IMR-90 (cell line): ENCODE data around the gene SLC15A3. TPM values are rescaled to one million over a fixed set of nuclear protein-coding genes. Genes with fewer than 3 reads are reported as not detected.

ENCODE experiments used
- ATAC-seq: fragments of 200-7000 bp; cut with Tn5 transposase; 2 replicates; pipeline ENCODE4 v1.9.1; 2020; ENCODE audit warnings: low read depth, mild to moderate bottlenecking, moderate library complexity
- BruUV-seq: library from RNA; stranded (reverse); fragments of 400-500 nt; replicated peaks from 2 replicates; lab custom pipeline; 2021; lab: Mats Ljungman, UMichigan
- CTCF ChIA-PET: fragments of 300-600 bp; formaldehyde crosslinking; extraction: SDS; loops from one replicate; lab custom pipeline; 2021; ENCODE audit warnings: antibody characterized with exemption; lab: Yijun Ruan, JAX
- POLR2A ChIA-PET: fragments of 300-600 bp; sonication (Branson Sonifier 250); formaldehyde crosslinking; loops from one replicate; lab custom pipeline; 2022; ENCODE audit warnings: antibody characterized with exemption; ENCODE audit not compliant: unreplicated experiment; lab: Charles Lee
- DNase-seq: peaks from one replicate; pipeline ENCODE4 v3.0.0; 2013
- H2AFZ ChIP-seq: replicated peaks from 2 replicates; pipeline ENCODE3; 2013; ENCODE audit warnings: low read length, mild to moderate bottlenecking; ENCODE audit not compliant: poor library complexity
- H2AK5ac ChIP-seq: 2 replicates; pipeline ENCODE4 v1.6.1; 2013; ENCODE audit warnings: low read depth, low read length, inconsistent platforms
- H2AK9ac ChIP-seq: replicated peaks from 2 replicates; pipeline ENCODE3; 2013; ENCODE audit warnings: mild to moderate bottlenecking, low read depth, low read length, moderate library complexity; ENCODE audit not compliant: poor library complexity
- H2BK120ac ChIP-seq: 2 replicates; pipeline ENCODE4 v1.6.1; 2013; ENCODE audit warnings: low read depth, low read length, inconsistent platforms
- H2BK15ac ChIP-seq: 3 replicates; pipeline ENCODE4 v1.6.1; 2013; ENCODE audit warnings: low read depth, low read length, inconsistent platforms
- H2BK20ac ChIP-seq: 2 replicates; pipeline ENCODE4 v1.6.1; 2013; ENCODE audit warnings: low read depth, mild to moderate bottlenecking, inconsistent platforms, low read length, moderate library complexity
- H2BK5ac ChIP-seq: 2 replicates; pipeline ENCODE4 v1.6.1; 2013; ENCODE audit warnings: mild to moderate bottlenecking, low read depth, low read length, inconsistent platforms; ENCODE audit not compliant: poor library complexity, severe bottlenecking
- H3K14ac ChIP-seq: replicated peaks from 2 replicates; pipeline ENCODE4 v1.6.1; 2013; ENCODE audit warnings: low read depth, low read length, inconsistent platforms
- H3K18ac ChIP-seq: 2 replicates; pipeline ENCODE4 v1.6.1; 2013; ENCODE audit warnings: low read depth, low read length, control low read depth
- H3K23ac ChIP-seq: 2 replicates; pipeline ENCODE4 v1.6.1; 2013; ENCODE audit warnings: low read depth, low read length, inconsistent platforms
- H3K27ac ChIP-seq: 2 replicates; pipeline ENCODE4 v1.5.1; 2013; ENCODE audit warnings: mild to moderate bottlenecking, control low read depth, low read length; ENCODE audit not compliant: insufficient read depth
- H3K27me3 ChIP-seq: 2 replicates; pipeline ENCODE4 v1.6.1; 2013; ENCODE audit warnings: low read length; ENCODE audit not compliant: control insufficient read depth, insufficient read depth
- H3K36me3 ChIP-seq: 2 replicates; pipeline ENCODE4 v1.6.1; 2013; ENCODE audit warnings: low read length, mixed read lengths; ENCODE audit not compliant: control insufficient read depth, insufficient read depth
- H3K4ac ChIP-seq: 2 replicates; pipeline ENCODE4 v1.6.1; 2013; ENCODE audit warnings: low read depth, low read length, inconsistent platforms
- H3K4me1 ChIP-seq: 2 replicates; pipeline ENCODE4 v1.6.1; 2013; ENCODE audit warnings: low read length, mixed read lengths; ENCODE audit not compliant: control insufficient read depth, insufficient read depth
- H3K4me2 ChIP-seq: 2 replicates; pipeline ENCODE4 v1.6.1; 2013; ENCODE audit warnings: low read depth, mild to moderate bottlenecking, control low read depth, low read length, moderate library complexity
- H3K4me3 ChIP-seq: 2 replicates; pipeline ENCODE4 v1.5.1; 2013; ENCODE audit warnings: low read depth, mild to moderate bottlenecking, control low read depth, low read length, moderate library complexity; ENCODE audit not compliant: insufficient read depth
- H3K56ac ChIP-seq: 2 replicates; pipeline ENCODE4 v1.6.1; 2013; ENCODE audit warnings: low read length, inconsistent platforms; ENCODE audit not compliant: insufficient read depth; ENCODE audit errors: extremely low read depth
- H3K79me1 ChIP-seq, 2 experiments: 2 replicates each; pipeline ENCODE4 v1.6.1; 2013; ENCODE audit warnings: low read length in 2 of 2, inconsistent platforms in 1 of 2, low read depth in 1 of 2
- H3K9ac ChIP-seq: 2 replicates; pipeline ENCODE4 v1.6.1; 2013; ENCODE audit warnings: low read depth, low read length, control low read depth
- H3K9me1 ChIP-seq: 2 replicates; pipeline ENCODE4 v1.6.1; 2013; ENCODE audit warnings: low read length, inconsistent platforms; ENCODE audit not compliant: insufficient read depth
- H3K9me3 ChIP-seq: 2 replicates; pipeline ENCODE4 v1.6.1; 2013; ENCODE audit warnings: low read length; ENCODE audit not compliant: control insufficient read depth, insufficient read depth
- H4K20me1 ChIP-seq: 2 replicates; pipeline ENCODE4 v1.6.1; 2013; ENCODE audit warnings: low read length, inconsistent platforms; ENCODE audit not compliant: insufficient read depth
- H4K5ac ChIP-seq: 2 replicates; pipeline ENCODE4 v1.6.1; 2013; ENCODE audit warnings: mild to moderate bottlenecking, low read depth, low read length, control low read depth
- H4K8ac ChIP-seq, 2 experiments: 2 replicates each; pipeline ENCODE4 v1.6.1; 2013; ENCODE audit warnings: low read depth in 2 of 2, low read length in 2 of 2, control low read depth in 1 of 2, inconsistent platforms in 1 of 2
- H4K91ac ChIP-seq: 2 replicates; pipeline ENCODE4 v1.6.1; 2013; ENCODE audit warnings: low read depth, low read length, inconsistent platforms; ENCODE audit not compliant: insufficient read depth
- BHLHE40 ChIP-seq: fragments of 150-350 bp; IDR thresholded peaks from 2 replicates; pipeline ENCODE4 v1.6.1; 2016; ENCODE audit warnings: mild to moderate bottlenecking, low read depth, low read length
- CHD1 ChIP-seq: IDR thresholded peaks from 2 replicates; pipeline ENCODE4 v1.6.1; 2012; ENCODE audit warnings: low read depth, low read length, improper control_type of control experiment
- ELK1 ChIP-seq: fragments of 150-350 bp; IDR thresholded peaks from 2 replicates; pipeline ENCODE4 v1.6.1; 2016; ENCODE audit warnings: low read depth, mild to moderate bottlenecking, low read length, moderate library complexity, borderline replicate concordance
- FOS ChIP-seq: fragments of 150-350 bp; IDR thresholded peaks from 2 replicates; pipeline ENCODE4 v1.6.1; 2016; ENCODE audit warnings: low read depth, low read length
- MAFK ChIP-seq: IDR thresholded peaks from 2 replicates; pipeline ENCODE4 v1.6.1; 2012; ENCODE audit warnings: low read depth, low read length, improper control_type of control experiment
- MAZ ChIP-seq: IDR thresholded peaks from 2 replicates; pipeline ENCODE4 v1.6.1; 2012; ENCODE audit warnings: low read depth, mild to moderate bottlenecking, low read length, improper control_type of control experiment, moderate library complexity, borderline replicate concordance
- MXI1 ChIP-seq: IDR thresholded peaks from 2 replicates; pipeline ENCODE4 v1.6.1; 2012; ENCODE audit warnings: low read depth, mild to moderate bottlenecking, low read length, moderate library complexity, borderline replicate concordance
- RCOR1 ChIP-seq: IDR thresholded peaks from 2 replicates; pipeline ENCODE4 v1.6.1; 2012; ENCODE audit warnings: mild to moderate bottlenecking, low read length, improper control_type of control experiment; ENCODE audit not compliant: insufficient replicate concordance
- RFX5 ChIP-seq: IDR thresholded peaks from 2 replicates; pipeline ENCODE4 v1.8.0; 2012; ENCODE audit warnings: low read depth, mild to moderate bottlenecking, low read length, moderate library complexity
- SMC3 ChIP-seq: fragments of 150-350 bp; IDR thresholded peaks from 2 replicates; pipeline ENCODE4 v1.6.1; 2016; ENCODE audit warnings: low read depth, mild to moderate bottlenecking, antibody characterized with exemption, low read length, moderate library complexity
- WGBS, 2 experiments: methylation state at CpG; one replicate each; pipeline versions ENCODE4 v1.1.5 to v1.1.7; 2013; ENCODE audit warnings: missing lambda C conversion rate in 2 of 2; ENCODE audit not compliant: insufficient read length in 1 of 2; ENCODE audit errors: extremely low coverage in 2 of 2; 5-methylcytosine and 5-hydroxymethylcytosine counted together
- dilution Hi-C: fragments of 300-500 bp; cut with HindIII; formaldehyde crosslinking; loops from one replicate; pipeline ENCODE4 v1.14.3; 2018; ENCODE audit warnings: low sequenced_read_pairs; ENCODE audit not compliant: unreplicated experiment
- in situ Hi-C: fragments of 300-500 bp; cut with MboI; formaldehyde crosslinking; loops from 3 replicates; pipeline ENCODE4 v1.14.3; 2019; ENCODE audit warnings: low sequenced_read_pairs, inconsistent platforms, mixed read lengths
- intact Hi-C: fragments of 100-400 bp; cut with micrococcal nuclease; formaldehyde crosslinking; loops from 2 replicates; pipeline ENCODE4 v1.10.0; 2022
- polyA plus RNA-seq, 3 experiments: library from polyadenylated mRNA; depleted of rRNA; stranded (reverse); fragments of >200 nt; gene quantifications; 2 replicates each; pipeline ENCODE4 v1.2.3, GENCODE V29; 2012; ENCODE audit warnings: low replicate concordance in 1 of 3
- total RNA-seq: library from RNA; depleted of rRNA; stranded (reverse); fragments of >200 nt; gene quantifications from 2 replicates; pipeline ENCODE4 v1.2.3, GENCODE V29; 2012
- TF ChIP-seq, protein P1 (sequence below): conservative IDR thresholded peaks from 2 replicates; pipeline ENCODE4 v1.5.1; 2012; ENCODE audit warnings: mild to moderate bottlenecking, low read depth, low read length, improper control_type of control experiment
- TF ChIP-seq, protein P2 (sequence below): fragments of 150-350 bp; IDR thresholded peaks from 2 replicates; pipeline ENCODE4 v1.6.1; 2017; ENCODE audit warnings: mild to moderate bottlenecking, antibody characterized with exemption, low read length, low read depth

SLC15A3 gene
- total and polyA plus RNA-seq, 2 of the 4 experiments (the other 2 are of a cell fraction), result 3.2 to 4.4 TPM

DNA sequence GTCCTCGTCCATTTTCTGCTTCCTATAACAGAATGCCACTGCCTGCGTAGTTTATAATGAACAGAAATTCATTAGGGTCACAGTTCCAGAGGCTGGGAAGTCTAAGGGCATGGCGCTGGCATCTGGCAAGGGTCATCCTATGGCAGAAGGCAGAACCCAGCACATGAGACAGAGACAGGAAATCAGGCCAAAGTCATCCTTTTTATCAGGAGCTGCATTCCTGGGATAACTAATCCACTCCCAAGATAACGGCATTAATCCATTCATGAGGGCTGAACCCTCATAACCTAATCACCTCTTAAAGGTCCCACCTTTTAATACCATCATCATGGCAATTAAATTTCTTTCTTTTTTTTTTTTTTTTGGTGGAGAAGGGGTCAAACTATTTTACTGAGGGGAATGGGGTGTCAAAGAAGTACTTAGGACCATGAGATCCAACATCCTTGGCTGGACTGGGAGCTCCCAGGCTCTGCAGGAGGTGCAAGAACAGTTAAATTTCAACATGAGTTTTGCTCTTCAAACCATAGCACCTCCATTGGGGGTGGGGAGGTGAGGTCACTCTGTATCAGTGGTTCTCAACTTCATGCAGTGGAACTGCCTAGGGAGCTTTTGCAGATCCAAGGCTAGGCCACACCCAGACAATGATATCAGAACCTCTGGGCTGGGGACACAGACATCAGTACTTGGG, 33.6 kb downstream of the SLC15A3 start:
- WGBS, 2 experiments, result no CpG with 5 or more reads among the region's 4 CpGs
- in situ Hi-C loops (loop anchor here (25.0 kb wide), 1 partner anchor 1331 kb away; no protein-coding TSS in a partner anchor), dilution Hi-C loops (no loop called here), intact Hi-C loops (no loop called here)
- Histone ChIP-seq H2BK120ac (no peak overlapping the region), H3K27me3 (no peaks in the 10 kb centered on the region), H3K79me1 (peaks cover 23 to 58% of the 10 kb centered on the region in 2 experiments), H3K14ac (peak overlapping the region; percentile 10; the same call in 1 of the 2 replicates), H3K18ac (no peak overlapping the region), H4K20me1 (peaks cover 14% of the 10 kb centered on the region; the same call in 1 of the 2 replicates), H3K36me3 (peaks cover 26% of the 10 kb centered on the region), H3K9me1 (peaks cover 14% of the 10 kb centered on the region), H2AK9ac (peak overlapping the region; percentile 68), H3K23ac (no peak overlapping the region), H2BK15ac (no peak overlapping the region), H3K27ac (no peak overlapping the region), H3K56ac (no peak overlapping the region), H3K9me3 (no peaks in the 10 kb centered on the region), H4K8ac (no peak overlapping the region), H3K9ac (no peak overlapping the region), H3K4me2 (no peak overlapping the region), H2AFZ (no peak overlapping the region), H3K4me3 (no peak overlapping the region), H3K4me1 (peaks cover 7% of the 10 kb centered on the region), H4K5ac (no peak overlapping the region), H2AK5ac (no peak overlapping the region), H2BK20ac (no peak overlapping the region), H3K4ac (no peak overlapping the region), H4K91ac (no peak overlapping the region), H2BK5ac (no peak overlapping the region)
- ChIA-PET POLR2A (no interaction called here), CTCF (no interaction called here)
- DNase-seq (no peak), ATAC-seq (no peak)
- TF ChIP-seq MXI1 (no peak), RFX5 (no peak), RCOR1 (no peak), FOS (no peak), MAZ (no peak), SMC3 (no peak), CHD1 (no peak), ELK1 (no peak), MAFK (no peak), BHLHE40 (no peak)
- TF ChIP-seq, protein P1, sequence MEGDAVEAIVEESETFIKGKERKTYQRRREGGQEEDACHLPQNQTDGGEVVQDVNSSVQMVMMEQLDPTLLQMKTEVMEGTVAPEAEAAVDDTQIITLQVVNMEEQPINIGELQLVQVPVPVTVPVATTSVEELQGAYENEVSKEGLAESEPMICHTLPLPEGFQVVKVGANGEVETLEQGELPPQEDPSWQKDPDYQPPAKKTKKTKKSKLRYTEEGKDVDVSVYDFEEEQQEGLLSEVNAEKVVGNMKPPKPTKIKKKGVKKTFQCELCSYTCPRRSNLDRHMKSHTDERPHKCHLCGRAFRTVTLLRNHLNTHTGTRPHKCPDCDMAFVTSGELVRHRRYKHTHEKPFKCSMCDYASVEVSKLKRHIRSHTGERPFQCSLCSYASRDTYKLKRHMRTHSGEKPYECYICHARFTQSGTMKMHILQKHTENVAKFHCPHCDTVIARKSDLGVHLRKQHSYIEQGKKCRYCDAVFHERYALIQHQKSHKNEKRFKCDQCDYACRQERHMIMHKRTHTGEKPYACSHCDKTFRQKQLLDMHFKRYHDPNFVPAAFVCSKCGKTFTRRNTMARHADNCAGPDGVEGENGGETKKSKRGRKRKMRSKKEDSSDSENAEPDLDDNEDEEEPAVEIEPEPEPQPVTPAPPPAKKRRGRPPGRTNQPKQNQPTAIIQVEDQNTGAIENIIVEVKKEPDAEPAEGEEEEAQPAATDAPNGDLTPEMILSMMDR, result no peak
- TF ChIP-seq, protein P2, sequence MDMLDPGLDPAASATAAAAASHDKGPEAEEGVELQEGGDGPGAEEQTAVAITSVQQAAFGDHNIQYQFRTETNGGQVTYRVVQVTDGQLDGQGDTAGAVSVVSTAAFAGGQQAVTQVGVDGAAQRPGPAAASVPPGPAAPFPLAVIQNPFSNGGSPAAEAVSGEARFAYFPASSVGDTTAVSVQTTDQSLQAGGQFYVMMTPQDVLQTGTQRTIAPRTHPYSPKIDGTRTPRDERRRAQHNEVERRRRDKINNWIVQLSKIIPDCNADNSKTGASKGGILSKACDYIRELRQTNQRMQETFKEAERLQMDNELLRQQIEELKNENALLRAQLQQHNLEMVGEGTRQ, result no peak
- BruUV-seq, result no TSS peak
